Fibroblast of lung (primary cell): ENCODE results near the gene SOSTDC1. TPM values are rescaled to one million over a fixed set of nuclear protein-coding genes. Genes with fewer than 3 reads are reported as not detected.

Source experiments
- DNase-seq, 2 donors: peaks; one replicate each; pipeline versions ENCODE4 v3.0.0 to v3.0.0-alpha.2; 2010; ENCODE audit warnings: low read depth in 2 of 2
- H2AFZ ChIP-seq: 2 replicates; pipeline ENCODE4 v1.5.1; 2012; ENCODE audit warnings: low read length, control low read depth, inconsistent platforms
- H3K27ac ChIP-seq: 2 replicates; pipeline ENCODE4 v1.5.1; 2011; ENCODE audit warnings: low read length, control low read depth; ENCODE audit not compliant: insufficient read depth
- H3K27me3 ChIP-seq: 2 replicates; pipeline ENCODE4 v1.5.1; 2011; ENCODE audit warnings: mild to moderate bottlenecking, low read length; ENCODE audit not compliant: control insufficient read depth, insufficient read depth
- H3K36me3 ChIP-seq: 2 replicates; pipeline ENCODE4 v1.5.1; 2011; ENCODE audit warnings: low read length; ENCODE audit not compliant: control insufficient read depth, insufficient read depth
- H3K4me1 ChIP-seq: 2 replicates; pipeline ENCODE4 v1.5.1; 2011; ENCODE audit warnings: low read length; ENCODE audit not compliant: control insufficient read depth, insufficient read depth; ENCODE audit errors: extremely low read depth
- H3K4me2 ChIP-seq: 2 replicates; pipeline ENCODE4 v1.5.1; 2011; ENCODE audit warnings: low read length, control low read depth; ENCODE audit not compliant: insufficient read depth; ENCODE audit errors: extremely low read depth
- H3K4me3 ChIP-seq, 4 experiments: fragments of 200-600 bp in 1 of 4; sonication (generic) in 1 of 4; replicated peaks in 1 of 4; 2 replicates each; pipeline ENCODE4 v1.5.1; 2011 to 2016; ENCODE audit warnings: low read length in 4 of 4, low read depth in 3 of 4, mild to moderate bottlenecking in 3 of 4, control low read depth in 2 of 4, inconsistent platforms in 1 of 4, mixed read lengths in 1 of 4; ENCODE audit not compliant: insufficient read depth in 1 of 4; ENCODE audit errors: control extremely low read depth in 1 of 4
- H3K79me2 ChIP-seq: 2 replicates; pipeline ENCODE4 v1.5.1; 2012; ENCODE audit warnings: mild to moderate bottlenecking, low read length, inconsistent platforms; ENCODE audit not compliant: control insufficient read depth, insufficient read depth
- H3K9ac ChIP-seq: 2 replicates; pipeline ENCODE4 v1.5.1; 2011; ENCODE audit warnings: mild to moderate bottlenecking, low read length, control low read depth; ENCODE audit not compliant: insufficient read depth
- H3K9me3 ChIP-seq: 2 replicates; pipeline ENCODE4 v1.5.1; 2012; ENCODE audit warnings: low read depth, low read length; ENCODE audit not compliant: control insufficient read depth, insufficient read depth
- H4K20me1 ChIP-seq: 2 replicates; pipeline ENCODE4 v1.5.1; 2011; ENCODE audit warnings: low read length; ENCODE audit not compliant: control insufficient read depth, insufficient read depth; ENCODE audit errors: extremely low read depth
- EZH2 ChIP-seq: IDR thresholded peaks from 2 replicates; pipeline ENCODE4 v1.5.1; 2012; ENCODE audit warnings: low read length, control low read depth, mild to moderate bottlenecking; ENCODE audit errors: missing control alignments
- polyA plus RNA-seq, 2 donors: library from polyadenylated mRNA; depleted of rRNA in 1 of 2; stranded (reverse) in 1 of 2; unstranded in 1 of 2; fragments of >200 nt; gene quantifications; 2 replicates each; pipeline ENCODE4 v1.2.1, GENCODE V29; 2011 to 2012; ENCODE audit warnings: missing spikeins in 1 of 2
- total RNA-seq: library from RNA; depleted of rRNA; stranded (reverse); fragments of >200 nt; gene quantifications from 2 replicates; pipeline ENCODE4 v1.2.1, GENCODE V29; 2014
- TF ChIP-seq, protein P1 (sequence below), 2 donors: IDR thresholded peaks in 1 of 2; conservative IDR thresholded peaks in 1 of 2; 1 replicate in 1 of 2; 2 replicates in 1 of 2; pipeline ENCODE4 v1.5.1; 2011 to 2012; ENCODE audit warnings: low read length in 2 of 2, control low read depth in 1 of 2, inconsistent platforms in 1 of 2, low read depth in 1 of 2, mild to moderate bottlenecking in 1 of 2

Gene SOSTDC1
- total and polyA plus RNA-seq, 2 donors (not counting 1 experiment from before 2014, with no cell fraction given): under 0.01 to 0.05 TPM

- no peaks in the 10 kb centered on the region for H3K79me2 ChIP-seq
- no peak overlapping the region for H3K4me2 ChIP-seq
- H3K9me3 ChIP-seq: no peaks in the 10 kb centered on the region
- no peak overlapping the region for H3K4me3 ChIP-seq
- TF ChIP-seq EZH2: no peak
- TF ChIP-seq, protein P1, sequence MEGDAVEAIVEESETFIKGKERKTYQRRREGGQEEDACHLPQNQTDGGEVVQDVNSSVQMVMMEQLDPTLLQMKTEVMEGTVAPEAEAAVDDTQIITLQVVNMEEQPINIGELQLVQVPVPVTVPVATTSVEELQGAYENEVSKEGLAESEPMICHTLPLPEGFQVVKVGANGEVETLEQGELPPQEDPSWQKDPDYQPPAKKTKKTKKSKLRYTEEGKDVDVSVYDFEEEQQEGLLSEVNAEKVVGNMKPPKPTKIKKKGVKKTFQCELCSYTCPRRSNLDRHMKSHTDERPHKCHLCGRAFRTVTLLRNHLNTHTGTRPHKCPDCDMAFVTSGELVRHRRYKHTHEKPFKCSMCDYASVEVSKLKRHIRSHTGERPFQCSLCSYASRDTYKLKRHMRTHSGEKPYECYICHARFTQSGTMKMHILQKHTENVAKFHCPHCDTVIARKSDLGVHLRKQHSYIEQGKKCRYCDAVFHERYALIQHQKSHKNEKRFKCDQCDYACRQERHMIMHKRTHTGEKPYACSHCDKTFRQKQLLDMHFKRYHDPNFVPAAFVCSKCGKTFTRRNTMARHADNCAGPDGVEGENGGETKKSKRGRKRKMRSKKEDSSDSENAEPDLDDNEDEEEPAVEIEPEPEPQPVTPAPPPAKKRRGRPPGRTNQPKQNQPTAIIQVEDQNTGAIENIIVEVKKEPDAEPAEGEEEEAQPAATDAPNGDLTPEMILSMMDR (conservative IDR thresholded peaks at IDR 0.05 in 1 of 2, IDR thresholded peaks at IDR 0.05 in 1 of 2; ENCODE audit: low read depth in 1 of 2, low read length in 2 of 2): no peak
- no peaks in the 10 kb centered on the region for H4K20me1 ChIP-seq
- no peaks in the 10 kb centered on the region for H3K27me3 ChIP-seq
- no peak overlapping the region for H3K9ac ChIP-seq
- no peak overlapping the region for H3K27ac ChIP-seq
- no peaks in the 10 kb centered on the region for H3K36me3 ChIP-seq
- no peak for DNase-seq
- no peak overlapping the region for H2AFZ ChIP-seq
- no peaks in the 10 kb centered on the region for H3K4me1 ChIP-seq
These were observed 26.6 kb downstream of the SOSTDC1 start for GRCh38 chr7:16438988-16439387.

- Histone ChIP-seq H3K4me2 (no peak overlapping the region), H3K9ac (no peak overlapping the region), H3K36me3 (no peaks in the 10 kb centered on the region), H3K4me3 (no peak overlapping the region), H2AFZ (no peak overlapping the region), H3K9me3 (no peaks in the 10 kb centered on the region), H3K79me2 (no peaks in the 10 kb centered on the region), H3K27me3 (no peaks in the 10 kb centered on the region), H3K4me1 (no peaks in the 10 kb centered on the region), H3K27ac (no peak overlapping the region), H4K20me1 (no peaks in the 10 kb centered on the region)
- no peak for DNase-seq
- TF ChIP-seq EZH2: no peak
- TF ChIP-seq, protein P1 (conservative IDR thresholded peaks at IDR 0.05 in 1 of 2, IDR thresholded peaks at IDR 0.05 in 1 of 2; ENCODE audit: low read depth in 1 of 2, low read length in 2 of 2): no peak
These were observed 29.2 kb downstream of the SOSTDC1 start for GRCh38 chr7:16436306-16436705.

DNA sequence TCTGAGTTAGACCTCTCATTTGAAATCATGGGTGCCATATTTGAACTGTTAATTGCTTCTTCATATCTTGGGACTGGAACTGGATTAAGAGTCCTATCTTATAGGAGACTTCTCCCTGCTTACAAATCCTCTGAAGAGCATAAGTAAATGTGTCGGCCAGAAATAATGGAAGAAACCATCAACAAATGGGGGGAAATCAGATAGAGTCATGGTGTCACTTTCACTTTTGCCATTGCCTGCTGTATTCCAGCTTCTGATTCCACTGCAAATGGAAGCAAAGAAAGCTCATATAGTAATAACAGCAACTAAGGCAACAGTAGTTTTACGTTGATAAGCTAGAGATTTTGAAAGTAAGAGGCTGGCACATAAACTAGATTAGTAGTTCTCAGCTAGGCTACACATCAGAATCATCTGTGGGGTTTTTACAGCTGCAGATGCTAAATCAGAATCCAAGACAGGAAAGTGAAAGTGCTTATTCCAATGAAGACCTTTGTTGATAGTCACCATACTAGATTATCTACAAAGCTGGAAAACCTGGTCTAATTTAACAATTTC, 31.9 kb downstream of the SOSTDC1 start:
- peaks cover 7% of the 10 kb centered on the region for H3K4me1 ChIP-seq
- no peak overlapping the region for H3K9ac ChIP-seq
- peak overlapping the region in 1 of 4 experiments; percentile 20 for H3K4me3 ChIP-seq
- H3K4me2 ChIP-seq: peak overlapping the region; percentile 75
- H3K36me3 ChIP-seq: no peaks in the 10 kb centered on the region
- H3K27ac ChIP-seq: no peak overlapping the region
- no peak for TF ChIP-seq EZH2
- TF ChIP-seq, protein P1 (conservative IDR thresholded peaks at IDR 0.05 in 1 of 2, IDR thresholded peaks at IDR 0.05 in 1 of 2; ENCODE audit: low read depth in 1 of 2, low read length in 2 of 2): no peak
- H3K9me3 ChIP-seq: no peaks in the 10 kb centered on the region
- H2AFZ ChIP-seq: peak overlapping the region; percentile 93
- no peaks in the 10 kb centered on the region for H3K79me2 ChIP-seq
- DNase-seq: no peak
- no peaks in the 10 kb centered on the region for H4K20me1 ChIP-seq
- H3K27me3 ChIP-seq: no peaks in the 10 kb centered on the region
